ENCODE measurements around the gene SLC16A4.

GRCh38 chr1:110370827-110371226 lies 20.0 kb downstream of the SLC16A4 start:
- TF ChIP-seq, protein P1, sequence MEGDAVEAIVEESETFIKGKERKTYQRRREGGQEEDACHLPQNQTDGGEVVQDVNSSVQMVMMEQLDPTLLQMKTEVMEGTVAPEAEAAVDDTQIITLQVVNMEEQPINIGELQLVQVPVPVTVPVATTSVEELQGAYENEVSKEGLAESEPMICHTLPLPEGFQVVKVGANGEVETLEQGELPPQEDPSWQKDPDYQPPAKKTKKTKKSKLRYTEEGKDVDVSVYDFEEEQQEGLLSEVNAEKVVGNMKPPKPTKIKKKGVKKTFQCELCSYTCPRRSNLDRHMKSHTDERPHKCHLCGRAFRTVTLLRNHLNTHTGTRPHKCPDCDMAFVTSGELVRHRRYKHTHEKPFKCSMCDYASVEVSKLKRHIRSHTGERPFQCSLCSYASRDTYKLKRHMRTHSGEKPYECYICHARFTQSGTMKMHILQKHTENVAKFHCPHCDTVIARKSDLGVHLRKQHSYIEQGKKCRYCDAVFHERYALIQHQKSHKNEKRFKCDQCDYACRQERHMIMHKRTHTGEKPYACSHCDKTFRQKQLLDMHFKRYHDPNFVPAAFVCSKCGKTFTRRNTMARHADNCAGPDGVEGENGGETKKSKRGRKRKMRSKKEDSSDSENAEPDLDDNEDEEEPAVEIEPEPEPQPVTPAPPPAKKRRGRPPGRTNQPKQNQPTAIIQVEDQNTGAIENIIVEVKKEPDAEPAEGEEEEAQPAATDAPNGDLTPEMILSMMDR (IDR thresholded peaks at IDR 0.05) = no peak
- no peak for TF ChIP-seq POLR2A (IDR thresholded peaks at IDR 0.05)

Data from testis (tissue), 2 donors.